ENCODE measurements around the gene ARSB.

GRCh38 chr5:78912811-78913210, 72.3 kb downstream of the ARSB start:
- TF ChIP-seq, protein P1, sequence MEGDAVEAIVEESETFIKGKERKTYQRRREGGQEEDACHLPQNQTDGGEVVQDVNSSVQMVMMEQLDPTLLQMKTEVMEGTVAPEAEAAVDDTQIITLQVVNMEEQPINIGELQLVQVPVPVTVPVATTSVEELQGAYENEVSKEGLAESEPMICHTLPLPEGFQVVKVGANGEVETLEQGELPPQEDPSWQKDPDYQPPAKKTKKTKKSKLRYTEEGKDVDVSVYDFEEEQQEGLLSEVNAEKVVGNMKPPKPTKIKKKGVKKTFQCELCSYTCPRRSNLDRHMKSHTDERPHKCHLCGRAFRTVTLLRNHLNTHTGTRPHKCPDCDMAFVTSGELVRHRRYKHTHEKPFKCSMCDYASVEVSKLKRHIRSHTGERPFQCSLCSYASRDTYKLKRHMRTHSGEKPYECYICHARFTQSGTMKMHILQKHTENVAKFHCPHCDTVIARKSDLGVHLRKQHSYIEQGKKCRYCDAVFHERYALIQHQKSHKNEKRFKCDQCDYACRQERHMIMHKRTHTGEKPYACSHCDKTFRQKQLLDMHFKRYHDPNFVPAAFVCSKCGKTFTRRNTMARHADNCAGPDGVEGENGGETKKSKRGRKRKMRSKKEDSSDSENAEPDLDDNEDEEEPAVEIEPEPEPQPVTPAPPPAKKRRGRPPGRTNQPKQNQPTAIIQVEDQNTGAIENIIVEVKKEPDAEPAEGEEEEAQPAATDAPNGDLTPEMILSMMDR (IDR thresholded peaks at IDR 0.05), result no peak
- no peak for TF ChIP-seq PHF8 (IDR thresholded peaks at IDR 0.05; ENCODE audit: borderline replicate concordance, low read depth)
- TF ChIP-seq RFX5 (IDR thresholded peaks at IDR 0.05), result no peak
- TF ChIP-seq, protein P2, sequence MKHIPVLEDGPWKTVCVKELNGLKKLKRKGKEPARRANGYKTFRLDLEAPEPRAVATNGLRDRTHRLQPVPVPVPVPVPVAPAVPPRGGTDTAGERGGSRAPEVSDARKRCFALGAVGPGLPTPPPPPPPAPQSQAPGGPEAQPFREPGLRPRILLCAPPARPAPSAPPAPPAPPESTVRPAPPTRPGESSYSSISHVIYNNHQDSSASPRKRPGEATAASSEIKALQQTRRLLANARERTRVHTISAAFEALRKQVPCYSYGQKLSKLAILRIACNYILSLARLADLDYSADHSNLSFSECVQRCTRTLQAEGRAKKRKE (CRISPR knock-in tag; IDR thresholded peaks at IDR 0.05; ENCODE audit: low read depth), result no peak
- no peak for TF ChIP-seq BCL3 (IDR thresholded peaks at IDR 0.05)
- no peak for TF ChIP-seq NFE2L2 (conservative IDR thresholded peaks at IDR 0.05; ENCODE audit: low read length)
- TF ChIP-seq, protein P3, sequence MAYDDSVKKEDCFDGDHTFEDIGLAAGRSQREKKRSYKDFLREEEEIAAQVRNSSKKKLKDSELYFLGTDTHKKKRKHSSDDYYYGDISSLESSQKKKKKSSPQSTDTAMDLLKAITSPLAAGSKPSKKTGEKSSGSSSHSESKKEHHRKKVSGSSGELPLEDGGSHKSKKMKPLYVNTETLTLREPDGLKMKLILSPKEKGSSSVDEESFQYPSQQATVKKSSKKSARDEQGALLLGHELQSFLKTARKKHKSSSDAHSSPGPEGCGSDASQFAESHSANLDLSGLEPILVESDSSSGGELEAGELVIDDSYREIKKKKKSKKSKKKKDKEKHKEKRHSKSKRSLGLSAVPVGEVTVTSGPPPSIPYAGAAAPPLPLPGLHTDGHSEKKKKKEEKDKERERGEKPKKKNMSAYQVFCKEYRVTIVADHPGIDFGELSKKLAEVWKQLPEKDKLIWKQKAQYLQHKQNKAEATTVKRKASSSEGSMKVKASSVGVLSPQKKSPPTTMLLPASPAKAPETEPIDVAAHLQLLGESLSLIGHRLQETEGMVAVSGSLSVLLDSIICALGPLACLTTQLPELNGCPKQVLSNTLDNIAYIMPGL (CRISPR knock-in tag; IDR thresholded peaks at IDR 0.05; ENCODE audit: borderline replicate concordance), result no peak
- no peak for TF ChIP-seq ELK1 (IDR thresholded peaks at IDR 0.05; ENCODE audit: low read depth, low read length)
- TF ChIP-seq CEBPB (IDR thresholded peaks at IDR 0.05), result no peak
- no peak for TF ChIP-seq KDM1A (IDR thresholded peaks at IDR 0.05; ENCODE audit: low read depth)
- TF ChIP-seq POLR2A (IDR thresholded peaks at IDR 0.05; ENCODE audit: low read length), result no peak
- no peak for TF ChIP-seq RNF2 (IDR thresholded peaks at IDR 0.05; ENCODE audit: borderline replicate concordance, low read depth)
- TF ChIP-seq EP300 (IDR thresholded peaks at IDR 0.05), result no peak

Measured in A549 (cell line).